Measurements from ENCODE around the gene CXCL17. TPM values are rescaled to one million over a fixed set of nuclear protein-coding genes. Genes with fewer than 3 reads are reported as not detected.

The CXCL17 gene
- total RNA-seq, 1 donor from 2014 or later = 0.48 TPM

DNA sequence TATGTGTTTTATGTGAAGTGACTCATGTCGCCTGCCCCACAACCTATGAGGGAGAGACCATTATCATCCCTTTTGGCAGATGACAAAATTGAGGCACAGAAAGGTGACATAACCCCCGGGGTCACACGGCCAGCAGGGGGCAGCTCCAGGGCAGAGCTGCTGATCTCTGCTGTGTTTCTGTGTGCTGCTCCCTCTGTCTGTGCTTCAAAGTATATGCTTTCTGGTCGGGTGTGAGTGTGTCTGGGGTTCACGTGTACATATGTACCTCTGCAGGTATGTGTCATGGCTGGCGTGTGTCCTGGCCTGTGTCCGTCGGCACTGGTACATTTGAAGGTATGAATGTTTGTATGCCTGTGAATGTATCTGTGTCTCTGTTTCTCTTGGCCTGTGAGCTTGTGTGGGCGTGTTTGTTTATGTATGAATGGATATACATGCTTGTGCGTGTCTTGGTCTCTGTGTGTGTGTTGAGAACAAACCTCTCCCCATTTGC is 22.6 kb downstream of the CXCL17 start:
- Mint-ChIP-seq H3K4me1 (ENCODE audit: low read depth) (peaks cover 11% of the 10 kb centered on the region), H3K4me3 (ENCODE audit: low read depth) (no peak overlapping the region), H3K27ac (no peak overlapping the region), H3K9me3 (ENCODE audit: low read depth) (no peaks in the 10 kb centered on the region), H3K36me3 (ENCODE audit: insufficient read depth) (peaks cover 1% of the 10 kb centered on the region), H3K27me3 (peaks cover 19% of the 10 kb centered on the region)
- TF ChIP-seq, protein P1, sequence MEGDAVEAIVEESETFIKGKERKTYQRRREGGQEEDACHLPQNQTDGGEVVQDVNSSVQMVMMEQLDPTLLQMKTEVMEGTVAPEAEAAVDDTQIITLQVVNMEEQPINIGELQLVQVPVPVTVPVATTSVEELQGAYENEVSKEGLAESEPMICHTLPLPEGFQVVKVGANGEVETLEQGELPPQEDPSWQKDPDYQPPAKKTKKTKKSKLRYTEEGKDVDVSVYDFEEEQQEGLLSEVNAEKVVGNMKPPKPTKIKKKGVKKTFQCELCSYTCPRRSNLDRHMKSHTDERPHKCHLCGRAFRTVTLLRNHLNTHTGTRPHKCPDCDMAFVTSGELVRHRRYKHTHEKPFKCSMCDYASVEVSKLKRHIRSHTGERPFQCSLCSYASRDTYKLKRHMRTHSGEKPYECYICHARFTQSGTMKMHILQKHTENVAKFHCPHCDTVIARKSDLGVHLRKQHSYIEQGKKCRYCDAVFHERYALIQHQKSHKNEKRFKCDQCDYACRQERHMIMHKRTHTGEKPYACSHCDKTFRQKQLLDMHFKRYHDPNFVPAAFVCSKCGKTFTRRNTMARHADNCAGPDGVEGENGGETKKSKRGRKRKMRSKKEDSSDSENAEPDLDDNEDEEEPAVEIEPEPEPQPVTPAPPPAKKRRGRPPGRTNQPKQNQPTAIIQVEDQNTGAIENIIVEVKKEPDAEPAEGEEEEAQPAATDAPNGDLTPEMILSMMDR (IDR thresholded peaks at IDR 0.05; ENCODE audit: unreplicated experiment) = peak; percentile 64
- DNase-seq (ENCODE audit: low spot score, unreplicated experiment) = no peak

DNA sequence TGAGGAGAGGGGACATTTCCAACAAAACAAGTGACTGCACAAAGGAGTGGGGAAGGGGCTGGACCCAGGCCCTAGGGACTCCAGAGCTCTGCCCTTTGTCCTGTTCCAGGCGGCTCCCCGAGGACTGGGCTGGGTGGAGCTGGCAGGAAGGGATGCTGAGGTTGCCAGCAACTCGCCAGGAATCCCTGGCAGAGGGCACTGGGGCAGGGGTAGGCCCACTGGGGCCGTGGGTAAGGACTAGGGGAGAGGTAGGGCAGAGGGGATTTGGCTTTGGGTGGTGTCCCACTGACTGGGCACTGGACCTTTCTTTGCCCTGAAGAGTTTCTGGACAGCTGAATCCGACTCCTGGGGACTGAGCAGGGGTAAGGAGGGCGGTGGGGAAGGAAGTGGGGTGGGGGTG is 23.4 kb downstream of the CXCL17 start:
- DNase-seq (ENCODE audit: low spot score, unreplicated experiment) = no peak
- TF ChIP-seq, protein P1 (IDR thresholded peaks at IDR 0.05; ENCODE audit: unreplicated experiment) = no peak
- peaks cover 12% of the 10 kb centered on the region for H3K27me3 Mint-ChIP-seq
- peaks cover 3% of the 10 kb centered on the region for H3K36me3 Mint-ChIP-seq (ENCODE audit: insufficient read depth)
- no peak overlapping the region for H3K4me3 Mint-ChIP-seq (ENCODE audit: low read depth)
- no peaks in the 10 kb centered on the region for H3K9me3 Mint-ChIP-seq (ENCODE audit: low read depth)
- peaks cover 11% of the 10 kb centered on the region for H3K4me1 Mint-ChIP-seq (ENCODE audit: low read depth)
- no peak overlapping the region for H3K27ac Mint-ChIP-seq

DNA sequence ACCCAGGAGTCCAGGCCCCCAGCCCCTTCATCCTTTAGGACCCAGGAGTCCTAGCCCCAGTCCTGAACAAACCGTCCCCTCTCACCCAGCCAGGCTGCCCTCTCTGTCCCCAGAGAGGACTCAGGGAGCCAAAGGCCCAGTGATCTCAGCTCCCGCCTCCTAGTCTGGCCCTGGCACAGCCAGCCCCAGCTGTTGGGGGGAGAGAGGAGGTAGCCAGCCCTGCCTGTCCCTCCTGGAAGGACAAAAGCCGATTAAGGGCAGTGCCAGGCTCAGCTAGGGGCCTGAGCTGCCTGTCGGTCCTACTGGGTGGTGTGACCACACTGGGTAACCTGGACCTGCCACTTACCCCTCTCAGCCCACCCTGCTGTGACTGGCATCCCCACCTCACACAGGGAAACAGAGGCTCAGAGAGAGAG is 30.1 kb downstream of the CXCL17 start:
- peaks cover 4% of the 10 kb centered on the region for H3K36me3 Mint-ChIP-seq (ENCODE audit: insufficient read depth)
- H3K4me3 Mint-ChIP-seq (ENCODE audit: low read depth) = no peak overlapping the region
- no peak for DNase-seq (ENCODE audit: low spot score, unreplicated experiment)
- TF ChIP-seq, protein P1 (IDR thresholded peaks at IDR 0.05; ENCODE audit: unreplicated experiment) = no peak
- H3K27me3 Mint-ChIP-seq = peaks cover 3% of the 10 kb centered on the region
- H3K4me1 Mint-ChIP-seq (ENCODE audit: low read depth) = peaks cover 17% of the 10 kb centered on the region
- H3K27ac Mint-ChIP-seq = no peak overlapping the region
- H3K9me3 Mint-ChIP-seq (ENCODE audit: low read depth) = no peaks in the 10 kb centered on the region

DNA sequence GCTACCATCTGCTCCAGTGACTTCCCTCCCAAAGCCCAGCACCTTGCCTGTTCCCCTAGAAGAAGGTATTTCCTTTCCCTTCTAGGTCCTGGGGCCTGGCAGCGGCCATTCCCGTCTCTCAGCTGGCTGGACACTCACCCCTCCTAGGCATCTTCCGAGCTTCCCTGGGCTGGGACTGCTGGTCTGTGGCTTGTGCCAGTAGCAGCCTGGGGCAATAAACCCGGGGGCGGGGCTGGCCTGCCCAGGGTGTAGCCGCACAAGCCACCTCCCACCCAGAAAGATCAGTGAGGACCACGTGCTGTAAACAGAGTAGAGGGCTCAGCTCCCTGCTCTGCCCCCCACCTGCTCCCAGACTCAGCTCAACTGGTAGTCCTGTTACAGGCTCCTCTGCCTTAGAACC is 30.5 kb downstream of the CXCL17 start:
- TF ChIP-seq, protein P1 (IDR thresholded peaks at IDR 0.05; ENCODE audit: unreplicated experiment) = no peak
- H3K4me3 Mint-ChIP-seq (ENCODE audit: low read depth) = no peak overlapping the region
- no peaks in the 10 kb centered on the region for H3K9me3 Mint-ChIP-seq (ENCODE audit: low read depth)
- peaks cover 17% of the 10 kb centered on the region for H3K4me1 Mint-ChIP-seq (ENCODE audit: low read depth)
- DNase-seq (ENCODE audit: low spot score, unreplicated experiment) = no peak
- peaks cover 3% of the 10 kb centered on the region for H3K27me3 Mint-ChIP-seq
- H3K36me3 Mint-ChIP-seq (ENCODE audit: insufficient read depth) = peaks cover 4% of the 10 kb centered on the region
- no peak overlapping the region for H3K27ac Mint-ChIP-seq

DNA sequence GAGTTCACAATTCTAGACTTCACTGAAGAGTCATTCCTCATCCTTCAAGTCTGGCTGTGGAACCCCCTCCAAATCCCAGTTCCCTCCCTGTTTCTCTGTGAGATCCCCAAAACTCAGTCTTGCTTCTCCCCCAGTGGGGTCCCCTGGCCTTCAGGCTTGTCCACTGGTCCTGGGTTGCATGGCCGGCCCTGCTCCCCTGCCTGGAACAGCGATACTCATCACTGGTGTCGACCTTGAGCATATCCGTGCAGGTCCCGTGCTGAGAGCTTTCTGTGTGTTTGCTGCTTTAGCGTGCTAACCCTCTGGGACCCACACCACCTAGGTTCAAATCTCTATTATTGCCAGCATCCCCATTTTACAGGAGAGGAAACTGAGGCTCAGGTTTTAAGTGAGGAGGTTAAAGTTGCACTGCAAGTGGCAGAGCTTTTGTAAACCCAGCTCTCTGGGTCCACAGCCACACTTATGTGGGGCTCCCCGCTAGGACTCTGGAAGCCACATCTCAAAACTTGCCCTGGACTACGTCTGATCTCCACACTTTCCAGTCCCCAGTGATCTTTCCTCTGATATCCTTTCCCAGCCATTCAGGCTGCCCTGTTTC is 31.1 kb downstream of the CXCL17 start:
- no peak for DNase-seq (ENCODE audit: low spot score, unreplicated experiment)
- peaks cover 17% of the 10 kb centered on the region for H3K4me1 Mint-ChIP-seq (ENCODE audit: low read depth)
- H3K27me3 Mint-ChIP-seq = peaks cover 3% of the 10 kb centered on the region
- no peak overlapping the region for H3K4me3 Mint-ChIP-seq (ENCODE audit: low read depth)
- H3K9me3 Mint-ChIP-seq (ENCODE audit: low read depth) = no peaks in the 10 kb centered on the region
- H3K36me3 Mint-ChIP-seq (ENCODE audit: insufficient read depth) = peaks cover 4% of the 10 kb centered on the region
- no peak overlapping the region for H3K27ac Mint-ChIP-seq
- TF ChIP-seq, protein P1 (IDR thresholded peaks at IDR 0.05; ENCODE audit: unreplicated experiment) = no peak

All from progenitor cell of endocrine pancreas (in vitro differentiated cells).